HCT116 (cell line): ENCODE measurements around the gene BNIP1.
"Not testable (repeated sequence)": the region's sequence is repeated elsewhere in the genome, so short reads cannot be mapped to it uniquely, and the experiment has no call there.

ENCODE experiments used
- ATF3 ChIP-seq: IDR thresholded peaks from 2 replicates; pipeline ENCODE4 v1.6.1; 2012
- CBX3 ChIP-seq: IDR thresholded peaks from 2 replicates; pipeline ENCODE4 v1.6.1; 2012; ENCODE audit warnings: low read depth
- CTCF ChIP-seq, 3 experiments: fragments of 200-600 bp in 1 of 3; sonication (generic) in 1 of 3; IDR thresholded peaks in 2 of 3; conservative IDR thresholded peaks in 1 of 3; 2 replicates each; pipeline ENCODE4 v1.5.1; 2012 to 2017; ENCODE audit warnings: low read depth in 2 of 3, low read length in 2 of 3, antibody characterized with exemption in 1 of 3, borderline replicate concordance in 1 of 3, control low read depth in 1 of 3, mild to moderate bottlenecking in 1 of 3, mixed read lengths in 1 of 3, mixed run types in 1 of 3, moderate library complexity in 1 of 3; ENCODE audit not compliant: insufficient read depth in 1 of 3
- EZH2 ChIP-seq: fragments of 200-600 bp; sonication (generic); IDR thresholded peaks from 2 replicates; pipeline ENCODE4 v1.6.1; 2017; ENCODE audit warnings: antibody characterized with exemption, mixed run types
- JUND ChIP-seq: IDR thresholded peaks from 2 replicates; pipeline ENCODE4 v1.6.1; 2012
- POLR2A ChIP-seq: IDR thresholded peaks from 2 replicates; pipeline ENCODE4 v1.7.0; 2011; ENCODE audit warnings: borderline replicate concordance; ENCODE audit not compliant: insufficient read depth, insufficient read length; ENCODE audit errors: extremely low read depth
- POLR2AphosphoS5 ChIP-seq: IDR thresholded peaks from 2 replicates; pipeline ENCODE4 v1.6.1; 2011; ENCODE audit warnings: mild to moderate bottlenecking, low read depth, low read length, moderate library complexity
- REST ChIP-seq: IDR thresholded peaks from 2 replicates; pipeline ENCODE4 v1.6.1; 2012; ENCODE audit warnings: low read depth

GRCh38 chr5:173154619-173155018 is 10.3 kb downstream of the BNIP1 start:
- not testable (repeated sequence) for TF ChIP-seq REST; CBX3; CTCF (IDR thresholded peaks at IDR 0.05 in 2 of 3, conservative IDR thresholded peaks at IDR 0.05 in 1 of 3; ENCODE audit: borderline replicate concordance in 1 of 3, insufficient read depth in 1 of 3, low read depth in 2 of 3, low read length in 2 of 3); EZH2; JUND; POLR2AphosphoS5; POLR2A; ATF3
